HuH-7 (cell line): ENCODE results near the gene CAPN13.

Experiments used
- DNase-seq: peaks from one replicate; pipeline ENCODE4 v3.0.0; 2011; ENCODE audit warnings: low spot score

Gene CAPN13

DNA sequence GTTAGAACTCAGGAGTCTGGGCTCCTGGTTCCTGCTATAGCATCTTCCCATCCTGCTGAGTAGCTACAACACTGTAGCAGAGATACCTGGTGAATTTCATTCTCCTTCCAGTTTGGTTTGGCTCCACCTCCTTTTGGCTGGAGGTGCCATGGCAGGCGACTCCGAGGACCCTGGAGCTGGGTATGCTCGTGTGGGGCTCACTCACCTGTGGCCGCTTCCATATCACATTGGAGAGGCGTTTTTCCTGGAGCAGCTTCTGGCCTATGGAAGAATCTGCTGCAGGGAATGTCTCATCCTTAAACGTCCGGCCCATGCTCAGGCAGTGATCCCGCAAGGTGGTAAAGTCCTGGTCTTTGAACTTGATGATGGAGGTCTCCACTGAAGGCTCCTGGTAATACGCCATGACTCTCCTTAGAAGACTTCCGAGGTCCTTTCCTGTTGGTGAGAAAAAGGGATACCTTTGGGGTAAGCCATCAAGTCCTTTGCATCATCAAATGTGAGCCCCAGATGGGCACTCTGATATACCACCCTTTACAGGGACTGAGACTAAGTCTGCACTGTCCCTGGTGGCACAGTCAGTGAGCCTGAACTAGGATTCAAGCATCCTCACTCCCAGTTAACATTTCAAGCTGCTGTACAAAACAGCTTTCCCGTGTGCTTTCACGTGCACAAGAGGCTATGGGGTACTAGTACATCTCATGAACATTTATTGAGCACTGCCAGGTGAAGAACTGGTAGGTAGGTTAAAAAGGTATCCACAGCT lies 20.1 kb downstream of the CAPN13 start:
- no peak for DNase-seq

DNA sequence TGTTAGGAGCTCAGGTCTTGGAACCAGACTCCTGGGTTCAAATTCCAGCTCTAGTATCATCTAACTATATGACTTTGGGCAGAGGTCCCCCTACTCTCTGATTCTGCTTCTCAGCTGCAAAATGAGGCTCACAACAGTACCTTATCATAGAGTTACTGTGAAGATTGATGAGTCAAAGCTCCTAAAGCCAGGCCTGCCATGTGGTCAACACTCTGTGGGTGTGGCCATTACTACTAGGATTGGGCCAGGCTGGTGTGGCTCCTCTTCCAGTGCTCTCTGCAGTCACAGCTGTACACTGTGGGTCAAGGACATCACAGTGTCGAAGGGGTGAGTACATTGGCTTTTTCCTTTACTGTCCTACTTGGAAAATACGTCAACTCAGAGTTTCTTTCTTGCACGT lies 22.6 kb downstream of the CAPN13 start:
- no peak for DNase-seq

DNA sequence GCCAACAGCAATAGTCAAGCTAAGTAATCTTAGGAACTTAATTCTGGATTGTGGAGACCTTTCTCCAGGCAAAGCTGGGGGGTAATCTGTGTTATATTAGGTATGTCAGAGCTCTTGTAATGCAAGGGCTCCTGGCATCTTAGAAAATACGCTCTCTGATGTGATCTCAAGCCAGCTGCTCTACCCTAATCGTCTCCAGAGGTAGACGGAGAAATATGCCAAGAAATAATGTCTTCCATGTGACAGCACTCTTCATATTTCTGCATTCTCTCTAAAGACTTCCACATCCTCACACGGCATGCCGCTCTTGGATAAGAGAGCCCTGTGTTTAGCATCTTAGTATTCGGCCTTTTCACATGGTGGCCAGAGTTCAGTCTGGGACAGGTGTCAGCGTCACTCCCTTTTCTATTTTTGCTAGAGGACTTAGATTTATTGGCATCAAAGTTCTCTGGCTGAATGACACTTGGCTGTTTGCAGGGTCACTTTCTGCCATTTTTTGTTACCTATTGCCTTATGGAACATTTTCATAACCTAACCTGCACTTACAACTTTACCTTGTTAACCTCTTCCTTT lies 25.2 kb downstream of the CAPN13 start:
- no peak for DNase-seq

DNA sequence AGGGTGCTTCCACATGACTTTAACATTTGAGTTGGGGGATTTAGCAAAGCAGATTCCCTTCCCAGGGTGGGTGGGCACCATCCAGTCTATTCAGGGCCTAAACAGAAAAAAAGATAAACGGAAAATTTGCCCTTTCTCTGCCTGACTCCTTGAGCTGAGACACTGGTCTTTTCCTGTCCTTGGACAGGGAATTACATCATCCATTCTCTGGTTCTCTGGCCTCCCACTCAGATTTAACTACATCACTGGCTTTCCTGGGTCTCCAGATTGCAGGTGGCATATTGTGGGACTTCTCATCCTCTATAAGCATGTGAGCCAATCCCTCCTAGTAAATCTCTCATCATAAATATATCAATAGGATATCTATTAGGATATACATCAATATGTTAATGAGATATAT lies 25.8 kb downstream of the CAPN13 start:
- DNase-seq, result no peak

DNA sequence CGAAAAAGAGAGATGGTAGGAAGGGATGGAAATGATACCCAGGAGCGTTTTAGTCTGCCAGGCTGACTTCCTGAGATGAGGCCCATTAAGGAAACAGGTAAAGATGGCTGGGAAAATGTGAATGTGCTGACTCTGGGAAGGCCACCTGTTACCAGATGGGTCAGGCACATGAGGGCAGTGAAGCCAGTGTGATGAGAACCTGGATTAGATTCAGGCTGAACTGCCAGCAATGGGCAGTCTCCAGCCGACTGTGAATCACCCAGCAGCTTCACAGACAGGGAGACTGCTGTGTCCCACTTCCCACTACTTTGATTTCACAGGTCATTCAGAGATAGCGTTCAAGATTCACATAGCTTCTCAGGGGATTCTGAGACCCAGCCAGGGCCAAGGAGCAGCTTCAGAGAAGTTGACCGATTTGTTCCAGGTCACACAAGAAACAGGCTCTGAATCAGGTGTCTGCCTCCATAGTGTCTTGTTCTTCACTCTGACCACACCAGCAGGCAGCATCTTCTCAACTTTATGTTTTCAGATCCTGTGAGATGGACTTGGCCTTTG lies 26.4 kb downstream of the CAPN13 start:
- DNase-seq, result no peak

DNA sequence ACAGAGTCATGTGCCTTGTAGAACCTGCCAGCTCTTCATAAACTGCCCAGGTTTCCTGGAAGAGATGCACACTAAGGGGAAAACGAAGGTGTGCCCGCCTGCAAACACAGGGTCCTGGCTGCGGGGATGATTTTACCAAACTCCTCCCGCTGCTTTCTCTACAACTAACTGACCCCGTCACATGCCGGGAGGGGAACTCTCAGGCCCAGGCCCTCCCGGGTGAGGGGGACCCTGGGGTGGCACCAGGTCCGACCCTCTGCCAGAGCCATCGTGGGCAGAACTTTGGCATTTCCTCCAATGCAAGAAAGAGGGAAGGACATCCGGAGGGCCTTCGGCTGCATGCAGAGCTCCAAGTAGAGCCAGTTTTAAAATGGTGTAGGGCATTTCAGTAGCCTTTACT lies 28.6 kb downstream of the CAPN13 start:
- DNase-seq, result no peak

DNA sequence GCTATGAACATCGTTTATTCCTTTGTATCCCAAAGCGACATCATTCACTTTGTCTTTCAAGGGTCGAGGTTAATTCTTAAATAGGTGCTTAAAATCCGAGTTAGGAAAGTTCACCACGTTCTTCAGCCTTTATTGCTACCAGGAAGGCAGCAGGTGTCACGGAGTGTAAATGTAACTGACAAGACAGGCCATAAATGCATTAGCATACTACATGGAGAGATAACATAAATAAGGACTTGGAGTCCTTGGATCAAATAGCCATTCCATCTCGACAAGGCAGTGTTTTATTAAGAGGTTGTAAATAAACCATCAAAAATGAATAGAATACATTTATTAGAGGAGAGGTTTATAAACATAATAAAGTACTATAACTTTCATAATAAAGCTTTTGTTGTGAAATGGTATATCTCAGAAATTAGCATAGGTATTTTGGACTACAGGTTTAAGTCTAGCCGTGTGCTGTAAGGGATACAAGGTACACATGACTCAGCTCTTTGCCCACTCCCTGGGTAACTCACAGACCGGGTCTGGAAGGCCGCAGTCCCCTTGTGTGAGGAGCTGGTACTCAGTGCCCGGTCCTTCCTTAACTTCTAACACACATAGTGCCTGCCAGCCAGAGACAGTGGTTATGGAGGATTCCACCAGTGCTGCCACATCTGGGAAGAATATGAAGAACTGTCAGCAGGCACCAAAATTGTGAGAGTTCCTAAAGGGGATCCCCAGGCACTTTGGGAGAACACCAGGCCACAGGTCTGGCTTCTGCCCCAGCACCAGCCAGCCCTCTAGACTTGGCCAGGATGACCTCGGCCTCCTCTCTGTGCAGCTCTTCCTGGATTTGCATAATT lies 29.4 kb downstream of the CAPN13 start:
- DNase-seq, result no peak

DNA sequence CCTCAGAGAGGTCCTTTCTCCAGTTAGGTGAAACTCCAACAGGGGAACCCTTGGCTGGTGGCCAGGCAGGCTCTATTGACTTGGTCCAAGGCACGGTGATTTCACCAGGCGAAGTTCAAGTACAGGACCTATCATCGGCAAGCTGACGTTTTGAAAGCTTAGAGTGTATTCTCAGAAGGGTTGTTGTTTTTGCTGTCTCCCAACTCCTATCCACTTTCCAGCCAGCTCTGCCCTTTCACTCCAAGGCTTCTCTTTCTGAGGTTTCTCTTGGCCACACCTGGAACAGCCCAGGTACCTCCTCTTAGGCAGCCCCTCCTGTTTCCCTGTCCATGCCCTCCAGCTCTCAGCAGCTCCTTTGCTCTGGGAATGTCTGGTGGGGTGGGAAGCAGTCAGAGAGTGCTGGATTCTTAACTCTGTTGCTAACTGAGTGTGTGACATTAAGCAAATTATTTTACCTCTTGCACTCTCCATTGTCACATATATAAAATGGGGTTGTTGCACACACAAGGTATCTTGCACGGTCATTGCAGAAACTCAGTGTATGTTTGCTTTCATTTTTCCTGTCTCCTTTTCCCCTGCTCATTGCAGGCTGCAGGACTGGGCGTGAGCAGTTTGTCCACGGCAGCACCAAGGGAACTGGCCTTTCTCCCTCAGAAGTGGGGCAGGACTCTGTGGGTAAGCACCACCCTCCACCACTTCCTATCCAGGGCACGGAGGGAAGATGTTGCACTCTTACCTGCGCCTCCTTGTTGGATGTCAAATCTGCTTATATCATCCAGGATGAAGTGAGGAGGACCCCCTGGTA lies 30.2 kb downstream of the CAPN13 start:
- no peak for DNase-seq

DNA sequence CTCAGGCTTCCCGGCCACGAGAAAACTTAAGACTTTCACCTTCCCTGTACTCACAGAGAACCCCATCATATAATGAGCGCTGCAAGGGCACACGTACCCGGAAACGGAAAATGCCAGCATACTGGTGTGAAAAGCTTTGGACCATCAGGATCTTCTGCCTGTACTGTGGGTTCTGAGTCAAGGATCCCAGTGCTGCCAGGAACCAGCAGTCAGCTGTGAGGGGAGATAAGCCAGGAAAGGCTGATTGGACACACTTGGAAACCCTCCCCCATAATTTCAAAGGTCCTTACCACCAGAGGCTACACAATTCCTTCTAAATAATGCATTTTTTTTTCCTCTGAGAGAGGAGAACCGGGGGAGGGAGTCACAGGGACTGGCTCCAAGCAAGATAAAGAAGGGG lies 31.4 kb downstream of the CAPN13 start:
- no peak for DNase-seq

DNA sequence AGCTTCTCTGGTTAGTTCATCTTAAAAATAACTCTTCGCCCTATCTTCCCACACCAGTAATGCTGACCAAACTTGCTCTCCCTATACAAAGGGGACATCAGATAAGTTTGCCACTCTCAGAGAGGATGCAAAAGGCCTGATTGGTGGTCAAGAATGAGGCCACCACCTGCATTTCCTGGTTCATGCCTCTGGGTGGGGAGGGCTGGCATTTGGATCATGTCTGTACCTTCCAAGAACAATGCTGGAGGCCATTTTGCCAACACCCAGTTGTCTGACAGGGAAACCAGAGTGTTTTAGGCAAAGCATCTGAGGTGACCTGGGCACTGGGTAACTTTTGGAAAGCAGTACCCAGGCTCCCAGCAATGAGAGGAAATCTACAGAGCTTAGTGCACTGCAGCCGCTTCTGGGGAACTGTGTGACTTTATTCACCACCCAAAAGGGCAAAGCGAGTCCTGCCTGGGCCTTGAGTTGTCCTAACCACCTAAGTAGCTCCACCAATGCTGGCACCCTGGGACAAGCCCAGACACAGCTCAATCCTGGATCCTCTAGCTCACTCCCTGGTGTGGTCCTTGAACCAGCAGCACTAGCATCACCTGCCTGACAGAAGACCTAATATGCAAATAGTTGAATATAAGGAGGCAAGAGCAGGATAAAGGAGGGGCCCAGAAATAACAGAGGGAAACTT lies 35.1 kb downstream of the CAPN13 start:
- no peak for DNase-seq

DNA sequence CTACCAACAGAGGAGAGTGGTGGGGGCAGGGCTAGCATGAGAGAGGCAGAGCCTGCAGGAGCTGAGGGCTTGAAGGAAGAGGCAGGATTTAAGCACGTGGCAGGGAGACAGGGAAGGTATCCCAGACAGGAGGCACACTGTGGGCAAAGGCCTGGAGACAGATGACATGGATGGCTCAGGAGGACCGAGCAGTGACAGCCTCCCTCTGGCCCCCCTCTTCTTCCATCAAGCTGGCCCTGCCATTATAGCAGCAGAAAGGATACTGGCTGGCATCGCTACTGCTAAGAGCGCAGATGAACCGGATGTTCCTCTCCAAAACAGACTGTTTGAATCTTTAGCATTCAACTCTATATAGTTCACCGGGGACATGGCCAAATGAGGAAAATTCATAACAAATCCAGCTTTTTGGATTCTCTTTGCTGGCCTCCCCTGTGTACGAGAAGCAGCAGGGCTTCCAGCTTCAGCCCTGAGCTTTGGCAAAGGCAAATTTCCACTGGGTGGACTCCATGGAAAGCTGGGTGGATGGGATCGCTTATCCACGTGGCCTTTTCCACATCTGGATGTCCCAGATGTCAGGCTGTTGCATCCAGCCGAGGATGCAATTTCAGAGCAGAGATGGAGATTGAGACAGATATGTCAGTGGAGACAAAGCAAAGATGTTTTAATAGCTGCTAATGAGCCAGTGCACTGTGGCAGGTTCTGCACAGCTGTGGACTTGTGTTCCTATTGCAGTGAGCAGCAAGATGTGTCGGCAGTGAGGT lies 36.2 kb downstream of the CAPN13 start:
- DNase-seq, result no peak

DNA sequence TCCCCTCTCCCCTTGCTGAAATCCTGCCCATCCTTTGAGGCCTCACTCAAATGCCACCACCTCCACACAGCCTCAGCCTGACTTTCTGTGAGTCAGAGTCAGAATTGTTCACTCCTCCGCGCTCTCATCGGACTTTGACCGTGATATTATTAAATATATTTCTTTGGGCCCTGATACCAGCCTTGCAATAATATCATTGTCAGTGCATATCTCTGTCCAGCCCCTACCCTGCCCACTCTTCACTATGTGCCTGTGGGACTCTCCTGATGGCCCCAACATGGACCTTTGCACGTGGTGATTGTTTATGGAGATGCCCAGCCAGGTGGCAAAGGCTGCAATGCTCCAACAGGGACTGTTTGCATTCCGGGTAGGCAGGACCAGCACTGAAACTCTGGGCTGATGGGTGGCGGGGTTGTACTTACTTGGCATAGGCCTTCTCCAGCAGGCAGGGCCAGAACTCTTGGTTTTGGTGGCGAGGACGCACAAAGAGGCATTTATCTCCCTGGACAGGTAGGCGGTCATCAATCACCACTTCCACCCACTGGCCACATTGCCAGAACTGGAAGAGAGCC lies 37.3 kb downstream of the CAPN13 start:
- no peak for DNase-seq

DNA sequence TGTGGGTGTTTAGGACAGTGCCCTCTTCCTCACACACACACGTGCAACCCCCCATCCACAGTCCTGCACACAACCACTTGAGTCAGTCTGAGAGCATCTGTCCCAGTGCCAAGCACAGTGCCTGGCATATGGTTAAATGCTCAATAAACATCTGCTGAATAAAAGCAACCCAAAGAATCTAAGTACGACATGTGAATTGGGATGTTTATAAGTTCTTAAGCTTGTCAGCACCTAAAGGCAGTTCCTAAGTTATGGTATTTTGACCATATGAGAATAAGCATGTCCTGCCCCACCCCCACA lies 37.8 kb downstream of the CAPN13 start:
- DNase-seq, result no peak

DNA sequence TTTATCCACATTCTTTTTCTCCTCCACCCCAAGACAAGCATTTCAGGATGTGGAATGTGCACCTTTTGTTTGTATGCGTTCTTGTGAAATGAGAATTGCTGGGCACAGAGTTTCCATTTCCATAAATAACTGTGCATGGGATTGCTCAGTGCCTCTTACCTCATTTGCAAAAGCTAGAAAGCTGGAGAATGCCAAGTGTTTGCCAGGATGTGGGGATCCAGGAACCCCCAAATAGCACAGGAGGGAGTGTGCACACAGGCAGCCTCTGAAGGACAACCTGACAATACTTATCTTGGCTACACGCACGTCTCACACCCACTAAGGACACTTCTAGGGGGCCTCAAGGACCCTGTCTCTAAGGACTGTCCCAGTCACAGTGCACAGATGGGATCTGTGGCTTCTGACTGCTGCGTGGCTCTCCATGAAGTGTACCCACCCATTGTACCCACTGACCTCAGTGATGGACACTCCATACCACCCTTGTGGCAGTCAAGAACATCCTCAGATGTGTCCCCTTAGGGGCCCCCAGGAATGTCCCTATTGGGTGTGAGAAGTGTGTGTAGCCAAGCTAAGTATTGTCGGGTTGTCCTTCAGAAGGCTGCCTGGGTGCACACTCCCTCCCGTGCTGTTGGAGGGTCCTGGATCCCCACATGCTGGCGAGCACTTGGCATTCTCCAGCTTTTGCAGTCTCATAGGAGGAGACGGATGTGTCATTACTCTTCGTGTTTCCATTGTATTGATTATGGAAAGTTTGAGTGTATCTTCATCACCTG lies 38.4 kb downstream of the CAPN13 start:
- DNase-seq, result no peak

DNA sequence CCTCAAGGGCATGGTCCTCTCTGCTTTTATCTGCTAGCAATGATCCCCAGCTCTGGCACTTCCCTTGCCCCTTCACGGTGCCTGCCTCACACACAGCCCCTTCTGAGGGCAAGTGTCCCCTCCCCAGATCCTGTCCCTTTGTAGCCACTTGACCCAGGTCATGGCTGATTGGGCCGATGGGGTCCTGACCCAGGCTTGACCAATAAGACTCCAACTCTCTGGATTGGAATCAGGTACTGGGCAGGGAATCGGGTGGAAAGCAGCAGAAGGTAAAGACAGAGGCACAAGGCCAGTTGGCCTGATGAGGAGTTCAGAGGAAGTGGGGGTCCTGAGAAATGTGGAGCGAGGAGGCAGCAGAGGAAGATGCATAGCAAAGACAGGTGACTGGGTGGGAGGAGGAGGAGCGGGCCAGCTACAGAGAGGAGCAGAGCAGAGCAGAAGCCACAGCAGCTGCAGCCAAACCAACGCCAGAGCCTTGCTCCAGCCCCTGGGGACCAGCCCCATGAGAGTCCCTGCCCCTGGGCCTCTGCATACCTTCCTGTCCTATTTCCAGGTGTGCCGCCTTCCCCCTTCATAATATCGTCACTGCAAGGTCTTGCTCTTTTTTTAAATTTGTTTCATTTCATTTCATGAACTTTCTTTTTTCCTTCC lies 39.1 kb downstream of the CAPN13 start:
- no peak for DNase-seq

DNA sequence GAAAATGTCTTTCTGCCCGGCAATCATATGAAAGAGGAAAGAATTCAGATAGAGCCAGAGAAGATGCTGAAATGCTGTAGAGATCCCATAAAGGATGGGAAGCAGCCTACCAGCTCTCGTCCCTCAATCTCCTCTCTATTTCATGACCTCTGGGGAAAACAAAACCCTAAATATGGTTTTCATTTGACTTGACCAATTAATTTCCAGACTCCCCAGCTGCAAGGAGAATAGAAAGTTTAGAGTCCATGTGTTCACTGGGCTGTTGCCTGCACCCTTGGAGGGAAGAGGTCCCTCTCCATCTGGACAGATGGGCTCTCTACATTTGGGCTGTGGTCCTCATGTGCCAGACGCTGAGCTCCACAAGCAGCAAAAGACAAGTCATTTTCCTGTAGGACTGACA lies 40.6 kb downstream of the CAPN13 start:
- no peak for DNase-seq

DNA sequence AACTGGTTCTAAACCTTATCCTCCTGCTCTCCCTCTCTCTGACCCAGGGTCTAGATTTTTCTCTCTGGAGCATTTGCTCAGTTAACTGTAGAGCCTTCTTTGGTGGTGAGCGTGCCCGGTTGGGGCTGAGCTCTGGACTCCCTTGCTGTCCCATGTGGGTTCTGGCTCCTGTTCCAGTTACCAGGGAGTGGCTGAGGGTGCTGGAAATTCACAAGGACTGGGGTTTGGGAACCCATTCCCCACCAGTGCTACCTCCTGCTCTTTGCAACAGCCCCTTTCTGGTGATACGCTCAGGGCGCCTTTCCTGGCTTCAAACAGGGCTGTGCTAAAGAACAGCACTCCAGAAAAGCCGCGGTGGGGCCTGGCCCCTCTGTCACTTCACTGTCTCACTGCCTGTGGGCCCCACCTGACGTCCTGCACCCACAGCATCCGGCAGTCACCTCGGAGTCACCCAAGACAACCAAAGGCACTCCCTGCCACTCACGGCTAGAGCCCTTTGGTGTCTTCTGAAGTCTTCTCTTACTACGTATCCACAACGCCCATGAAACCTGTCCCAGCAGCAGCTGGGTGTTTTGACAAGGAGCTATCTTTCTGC lies 41.3 kb downstream of the CAPN13 start:
- no peak for DNase-seq

DNA sequence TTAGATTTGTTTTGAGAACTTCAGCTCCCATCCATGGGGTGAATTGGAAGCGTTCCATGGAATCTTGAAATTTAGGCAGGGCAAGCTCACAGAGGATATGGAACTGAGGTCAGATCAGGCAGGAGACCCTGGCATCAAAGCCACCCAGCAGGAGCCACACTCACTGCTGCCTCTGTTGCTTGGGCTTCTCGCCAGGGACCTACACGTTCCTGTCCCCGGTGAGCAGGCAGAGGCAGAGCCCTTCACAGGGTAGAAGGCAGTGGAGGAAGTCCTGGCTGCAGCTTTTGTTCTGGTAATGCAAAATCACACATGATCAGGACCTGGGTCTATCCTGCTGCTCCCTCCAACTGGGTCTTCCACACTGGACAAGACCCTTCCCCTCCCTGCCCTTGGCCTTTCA lies 42.1 kb downstream of the CAPN13 start:
- DNase-seq, result no peak
